Parathyroid adenoma (tissue), 2 donors: Measurements from ENCODE around the gene ANGEL2.

Source experiments
- H2AFZ ChIP-seq: fragments of 300-600 bp; sonication (generic); one replicate; pipeline ENCODE4 v1.7.0; 2017; ENCODE audit warnings: antibody characterized with exemption, mild to moderate bottlenecking
- H3K27ac ChIP-seq: fragments of 300-600 bp; sonication (generic); one replicate; pipeline ENCODE4 v1.7.0; 2017
- H3K27me3 ChIP-seq: fragments of 300-600 bp; sonication (generic); one replicate; pipeline ENCODE4 v1.7.0; 2017; ENCODE audit warnings: low read length; ENCODE audit not compliant: control insufficient read depth, insufficient read depth
- H3K36me3 ChIP-seq: fragments of 300-600 bp; sonication (generic); one replicate; pipeline ENCODE4 v1.7.0; 2017; ENCODE audit warnings: low read length; ENCODE audit not compliant: control insufficient read depth, insufficient read depth
- H3K4me1 ChIP-seq: fragments of 300-600 bp; sonication (generic); one replicate; pipeline ENCODE4 v1.7.0; 2017; ENCODE audit warnings: control low read depth
- H3K4me2 ChIP-seq: fragments of 300-600 bp; sonication (generic); one replicate; pipeline ENCODE4 v1.7.0; 2017; ENCODE audit warnings: low read length
- H3K4me3 ChIP-seq: fragments of 300-600 bp; sonication (generic); one replicate; pipeline ENCODE4 v1.7.0; 2017; ENCODE audit warnings: low read depth, low read length
- H3K79me2 ChIP-seq: fragments of 300-600 bp; sonication (generic); one replicate; pipeline ENCODE4 v1.7.0; 2017; ENCODE audit warnings: control low read depth
- H3K9ac ChIP-seq: fragments of 300-600 bp; sonication (generic); one replicate; pipeline ENCODE4 v1.7.0; 2017; ENCODE audit warnings: mild to moderate bottlenecking
- H3K9me3 ChIP-seq: fragments of 300-600 bp; sonication (generic); one replicate; pipeline ENCODE4 v1.7.0; 2017; ENCODE audit warnings: low read length; ENCODE audit not compliant: control insufficient read depth
- CTCF ChIP-seq: fragments of 300-600 bp; sonication (generic); IDR thresholded peaks from one replicate; pipeline ENCODE4 v1.7.0; 2017; ENCODE audit warnings: antibody characterized with exemption, mild to moderate bottlenecking
- donor health status: primary hyperparathyroidism.

The ANGEL2 gene

GRCh38 chr1:212964102-212964501 lies 51.6 kb downstream of the ANGEL2 start:
- Histone ChIP-seq H3K27me3 (no peaks in the 10 kb centered on the region), H2AFZ (no peak overlapping the region), H3K4me1 (peaks cover 8% of the 10 kb centered on the region), H3K9ac (no peak overlapping the region), H3K4me2 (no peak overlapping the region), H3K79me2 (no peaks in the 10 kb centered on the region), H3K27ac (no peak overlapping the region), H3K36me3 (no peaks in the 10 kb centered on the region), H3K4me3 (no peak overlapping the region), H3K9me3 (no peaks in the 10 kb centered on the region)
- TF ChIP-seq CTCF, result no peak

- TF ChIP-seq CTCF, result no peak
- no peak overlapping the region for H2AFZ ChIP-seq
- H3K27me3 ChIP-seq, result no peaks in the 10 kb centered on the region
- no peak overlapping the region for H3K27ac ChIP-seq
- no peaks in the 10 kb centered on the region for H3K79me2 ChIP-seq
- H3K4me2 ChIP-seq, result no peak overlapping the region
- no peak overlapping the region for H3K4me3 ChIP-seq
- no peaks in the 10 kb centered on the region for H3K9me3 ChIP-seq
- no peaks in the 10 kb centered on the region for H3K4me1 ChIP-seq
- H3K36me3 ChIP-seq, result no peaks in the 10 kb centered on the region
- H3K9ac ChIP-seq, result no peak overlapping the region
These were observed 53.2 kb downstream of the ANGEL2 start for GRCh38 chr1:212962509-212962908.

- H3K4me3 ChIP-seq, result no peak overlapping the region
- no peaks in the 10 kb centered on the region for H3K79me2 ChIP-seq
- no peaks in the 10 kb centered on the region for H3K9me3 ChIP-seq
- H3K4me2 ChIP-seq, result no peak overlapping the region
- H3K36me3 ChIP-seq, result no peaks in the 10 kb centered on the region
- H3K27me3 ChIP-seq, result no peaks in the 10 kb centered on the region
- H2AFZ ChIP-seq, result no peak overlapping the region
- H3K9ac ChIP-seq, result no peak overlapping the region
- no peak for TF ChIP-seq CTCF
- no peak overlapping the region for H3K27ac ChIP-seq
- no peaks in the 10 kb centered on the region for H3K4me1 ChIP-seq
These were observed 54.7 kb downstream of the ANGEL2 start for GRCh38 chr1:212960932-212961331.

GRCh38 chr1:212959266-212960220 lies 56.1 kb downstream of the ANGEL2 start:
- Histone ChIP-seq H3K9me3 (no peaks in the 10 kb centered on the region), H3K9ac (no peak overlapping the region), H3K36me3 (no peaks in the 10 kb centered on the region), H3K4me2 (no peak overlapping the region), H3K79me2 (no peaks in the 10 kb centered on the region), H3K4me3 (no peak overlapping the region), H2AFZ (no peak overlapping the region), H3K27me3 (no peaks in the 10 kb centered on the region), H3K27ac (no peak overlapping the region), H3K4me1 (no peaks in the 10 kb centered on the region)
- TF ChIP-seq CTCF, result no peak

- Histone ChIP-seq H3K9me3 (no peaks in the 10 kb centered on the region), H2AFZ (no peak overlapping the region), H3K27ac (no peak overlapping the region), H3K9ac (no peak overlapping the region), H3K4me1 (no peaks in the 10 kb centered on the region), H3K79me2 (no peaks in the 10 kb centered on the region), H3K27me3 (no peaks in the 10 kb centered on the region), H3K4me3 (no peak overlapping the region), H3K36me3 (no peaks in the 10 kb centered on the region), H3K4me2 (no peak overlapping the region)
- no peak for TF ChIP-seq CTCF
These were observed 57.5 kb downstream of the ANGEL2 start for GRCh38 chr1:212958175-212958574.
